Smooth muscle cell (in vitro differentiated cells): ENCODE measurements around the gene RARB. TPM values are rescaled to one million over a fixed set of nuclear protein-coding genes. Genes with fewer than 3 reads are reported as not detected.

Experiments
- DNase-seq: peaks from one replicate; lab custom pipeline; 2025; ENCODE audit not compliant: unreplicated experiment; lab: John Stamatoyannopoulos, UW
- H2AFZ ChIP-seq: fragments of 200-600 bp; sonication (generic); 2 replicates; pipeline ENCODE4 v1.6.0; 2016; ENCODE audit warnings: antibody characterized with exemption, low read depth, mild to moderate bottlenecking
- H3F3A ChIP-seq: fragments of 200-600 bp; sonication (generic); 2 replicates; pipeline ENCODE4 v1.6.0; 2017; ENCODE audit warnings: antibody characterized with exemption, low read depth
- H3K27ac ChIP-seq: fragments of 200-600 bp; sonication (generic); 2 replicates; pipeline ENCODE4 v1.5.1; 2016; ENCODE audit warnings: low read depth, mild to moderate bottlenecking
- H3K27me3 ChIP-seq: fragments of 200-600 bp; sonication (generic); 2 replicates; pipeline ENCODE4 v1.6.1; 2016; ENCODE audit warnings: low read depth, mild to moderate bottlenecking
- H3K36me3 ChIP-seq: fragments of 200-600 bp; sonication (generic); 2 replicates; pipeline ENCODE4 v1.5.1; 2016; ENCODE audit warnings: low read depth
- H3K4me1 ChIP-seq: fragments of 200-600 bp; sonication (generic); 2 replicates; pipeline ENCODE4 v1.5.1; 2016; ENCODE audit warnings: low read depth
- H3K4me2 ChIP-seq: fragments of 200-600 bp; sonication (generic); 2 replicates; pipeline ENCODE4 v1.6.0; 2016; ENCODE audit warnings: mild to moderate bottlenecking
- H3K4me3 ChIP-seq: fragments of 200-600 bp; sonication (generic); 2 replicates; pipeline ENCODE4 v1.5.1; 2016; ENCODE audit warnings: mild to moderate bottlenecking
- H3K79me2 ChIP-seq: fragments of 200-600 bp; sonication (generic); 2 replicates; pipeline ENCODE4 v1.6.0; 2016; ENCODE audit warnings: low read depth, mild to moderate bottlenecking
- H3K9ac ChIP-seq: fragments of 200-600 bp; sonication (generic); 2 replicates; pipeline ENCODE4 v1.6.0; 2016; ENCODE audit warnings: low read depth
- H3K9me3 ChIP-seq: fragments of 200-600 bp; sonication (generic); replicated peaks from 2 replicates; pipeline ENCODE4 v1.5.1; 2016; ENCODE audit warnings: low read depth
- H4K20me1 ChIP-seq: fragments of 200-600 bp; sonication (generic); 2 replicates; pipeline ENCODE4 v1.6.0; 2016; ENCODE audit warnings: low read depth
- CTCF ChIP-seq: fragments of 200-600 bp; sonication (generic); IDR thresholded peaks from 2 replicates; pipeline ENCODE4 v1.5.1; 2017; ENCODE audit warnings: borderline replicate concordance, mild to moderate bottlenecking, antibody characterized with exemption; ENCODE audit not compliant: insufficient read depth, poor library complexity, severe bottlenecking
- WGBS: methylation state at CpG from one replicate; pipeline ENCODE4 v1.1.7; 2016; ENCODE audit warnings: low lambda C conversion rate; 5-methylcytosine and 5-hydroxymethylcytosine counted together
- polyA plus RNA-seq: library from polyadenylated mRNA; unstranded; fragments of >200 nt; fragmentation: Nextera tagmentation; extraction: Ambion mirVana; gene quantifications from 2 replicates; pipeline ENCODE4 v1.2.1, GENCODE V29; 2016
- total RNA-seq: library from RNA; depleted of rRNA; stranded (reverse); fragments of >200 nt; gene quantifications from 2 replicates; pipeline ENCODE4 v1.2.3, GENCODE V29; 2014

The RARB gene
- total and polyA plus RNA-seq, 2 experiments from 2014 or later: 88.1 to 106 TPM

- peaks cover 22% of the 10 kb centered on the region for H3K79me2 ChIP-seq
Measured at GRCh38 chr3:25581335-25581734, 153.3 kb downstream of the RARB start.

GRCh38 chr3:25581823-25582222 is 153.8 kb downstream of the RARB start:
- peak overlapping the region; percentile 87 for H3K9ac ChIP-seq
- no peak overlapping the region for H3K4me3 ChIP-seq
- peaks cover 8% of the 10 kb centered on the region for H3K4me1 ChIP-seq
- no peak overlapping the region for H2AFZ ChIP-seq
- peaks cover 24% of the 10 kb centered on the region for H3F3A ChIP-seq
- H3K27ac ChIP-seq: peak overlapping the region; percentile 99
- H3K36me3 ChIP-seq: no peaks in the 10 kb centered on the region
- no peaks in the 10 kb centered on the region for H4K20me1 ChIP-seq
- no peaks in the 10 kb centered on the region for H3K27me3 ChIP-seq
- peak overlapping the region; percentile 38 for H3K4me2 ChIP-seq
- WGBS: 31% methylated on average over 3 of the region's 3 CpGs
- H3K79me2 ChIP-seq: peaks cover 22% of the 10 kb centered on the region
- no peaks in the 10 kb centered on the region for H3K9me3 ChIP-seq
- no peak for DNase-seq
- TF ChIP-seq CTCF: no peak

More at GRCh38 chr3:25581335-25581734, 153.3 kb downstream of the RARB start:
- peaks cover 24% of the 10 kb centered on the region for H3F3A ChIP-seq
- no peak for DNase-seq
- WGBS: 94% methylated on average over 7 of the region's 7 CpGs
- H3K4me1 ChIP-seq: peaks cover 8% of the 10 kb centered on the region
- no peaks in the 10 kb centered on the region for H4K20me1 ChIP-seq
- peak overlapping the region; percentile 99 for H3K27ac ChIP-seq
- no peak overlapping the region for H3K4me3 ChIP-seq
- no peaks in the 10 kb centered on the region for H3K36me3 ChIP-seq
- no peaks in the 10 kb centered on the region for H3K9me3 ChIP-seq
- H3K9ac ChIP-seq: peak overlapping the region; percentile 87
- peak overlapping the region; percentile 38 for H3K4me2 ChIP-seq
- no peak for TF ChIP-seq CTCF
- no peak overlapping the region for H2AFZ ChIP-seq
- no peaks in the 10 kb centered on the region for H3K27me3 ChIP-seq

- TF ChIP-seq CTCF: no peak
- DNase-seq: peak; percentile 15
- Histone ChIP-seq H3F3A (peaks cover 24% of the 10 kb centered on the region), H3K4me2 (peak overlapping the region; percentile 35), H3K4me1 (peaks cover 8% of the 10 kb centered on the region), H3K27me3 (no peaks in the 10 kb centered on the region), H4K20me1 (no peaks in the 10 kb centered on the region), H3K27ac (peak overlapping the region; percentile 99), H3K4me3 (no peak overlapping the region), H3K9ac (peak overlapping the region; percentile 87), H3K9me3 (no peaks in the 10 kb centered on the region), H2AFZ (no peak overlapping the region), H3K79me2 (peaks cover 22% of the 10 kb centered on the region), H3K36me3 (no peaks in the 10 kb centered on the region)
- WGBS: 0% methylated on average over 2 of the region's 2 CpGs
Measured at GRCh38 chr3:25582242-25582641, 154.2 kb downstream of the RARB start.

- no peak for DNase-seq
- 88% methylated on average over 10 of the region's 10 CpGs for WGBS
Measured at GRCh38 chr3:25583343-25583742, 155.3 kb downstream of the RARB start.

More at GRCh38 chr3:25583343-25583742, 155.3 kb downstream of the RARB start:
- no peaks in the 10 kb centered on the region for H3K27me3 ChIP-seq
- peaks cover 33% of the 10 kb centered on the region for H3F3A ChIP-seq
- no peaks in the 10 kb centered on the region for H3K9me3 ChIP-seq
- peaks cover 20% of the 10 kb centered on the region for H3K79me2 ChIP-seq
- H3K4me1 ChIP-seq: peaks cover 8% of the 10 kb centered on the region
- no peaks in the 10 kb centered on the region for H4K20me1 ChIP-seq
- H2AFZ ChIP-seq: no peak overlapping the region
- H3K27ac ChIP-seq: peak overlapping the region; percentile 99
- no peak overlapping the region for H3K4me2 ChIP-seq
- no peak for TF ChIP-seq CTCF
- H3K9ac ChIP-seq: no peak overlapping the region
- H3K36me3 ChIP-seq: no peaks in the 10 kb centered on the region
- H3K4me3 ChIP-seq: no peak overlapping the region
